MM.1S (cell line): ENCODE results near the gene CDKN2B-AS1.

Experiments used
- DNase-seq: peaks from one replicate; pipeline ENCODE4 v3.0.0-alpha.2; 2015
- H2AFZ ChIP-seq: fragments of 300-600 bp; sonication (generic); 2 replicates; pipeline ENCODE4 v1.6.0; 2016; ENCODE audit warnings: antibody characterized with exemption, low read length
- H3F3A ChIP-seq: fragments of 300-600 bp; sonication (generic); 2 replicates; pipeline ENCODE4 v1.6.1; 2016; ENCODE audit warnings: mild to moderate bottlenecking, antibody characterized with exemption, low read length, moderate library complexity, mixed read lengths; ENCODE audit not compliant: insufficient read depth
- H3K27ac ChIP-seq: fragments of 300-600 bp; sonication (generic); 2 replicates; pipeline ENCODE4 v1.5.1; 2016; ENCODE audit warnings: mild to moderate bottlenecking, low read length
- H3K27me3 ChIP-seq: fragments of 300-600 bp; sonication (generic); replicated peaks from 2 replicates; pipeline ENCODE4 v1.6.0; 2016; ENCODE audit warnings: low read length; ENCODE audit not compliant: insufficient read depth
- H3K36me3 ChIP-seq: fragments of 300-600 bp; sonication (generic); replicated peaks from 2 replicates; pipeline ENCODE4 v1.6.1; 2016; ENCODE audit warnings: mild to moderate bottlenecking, low read length, mixed read lengths; ENCODE audit not compliant: insufficient read depth
- H3K4me1 ChIP-seq: fragments of 300-600 bp; sonication (generic); 2 replicates; pipeline ENCODE4 v1.6.1; 2016; ENCODE audit warnings: low read length, mixed read lengths
- H3K4me2 ChIP-seq: fragments of 300-600 bp; sonication (generic); 2 replicates; pipeline ENCODE4 v1.6.0; 2016; ENCODE audit warnings: low read depth, low read length
- H3K4me3 ChIP-seq: fragments of 300-600 bp; sonication (generic); 2 replicates; pipeline ENCODE4 v1.5.1; 2016; ENCODE audit warnings: low read length, mixed read lengths
- H3K79me2 ChIP-seq: fragments of 300-600 bp; sonication (generic); 2 replicates; pipeline ENCODE4 v1.6.1; 2016; ENCODE audit warnings: mixed run types, low read length, mixed read lengths
- H3K9ac ChIP-seq: fragments of 300-600 bp; sonication (generic); 2 replicates; pipeline ENCODE4 v1.6.1; 2016; ENCODE audit warnings: low read length, mixed read lengths
- H3K9me2 ChIP-seq: fragments of 300-600 bp; sonication (generic); replicated peaks from 2 replicates; pipeline ENCODE4 v1.6.1; 2016; ENCODE audit warnings: mild to moderate bottlenecking, low read length, mixed read lengths; ENCODE audit not compliant: insufficient read depth
- H3K9me3 ChIP-seq: fragments of 300-600 bp; sonication (generic); replicated peaks from 2 replicates; pipeline ENCODE4 v1.6.1; 2016; ENCODE audit warnings: mild to moderate bottlenecking, low read length, mixed read lengths; ENCODE audit not compliant: insufficient read depth
- H4K20me1 ChIP-seq: fragments of 300-600 bp; sonication (generic); 2 replicates; pipeline ENCODE4 v1.6.1; 2016; ENCODE audit warnings: mild to moderate bottlenecking, low read length, moderate library complexity, mixed read lengths; ENCODE audit not compliant: insufficient read depth
- CTCF ChIP-seq: fragments of 300-600 bp; sonication (generic); IDR thresholded peaks from 2 replicates; pipeline ENCODE4 v1.5.1; 2016; ENCODE audit warnings: antibody characterized with exemption, low read length, mixed read lengths
- EZH2 ChIP-seq: fragments of 300-600 bp; sonication (generic); optimal IDR thresholded peaks from 2 replicates; pipeline ENCODE3; 2017; ENCODE audit warnings: low read depth, mild to moderate bottlenecking, antibody characterized with exemption, low read length, mixed read lengths
- EZH2phosphoT487 ChIP-seq: fragments of 300-600 bp; sonication (generic); IDR thresholded peaks from 2 replicates; pipeline ENCODE4 v1.6.1; 2018; ENCODE audit warnings: antibody characterized with exemption, low read length

Gene CDKN2B-AS1

GRCh38 chr9:21966140-21966851, 28.3 kb upstream of the CDKN2B-AS1 start:
- H3F3A ChIP-seq: no peaks in the 10 kb centered on the region

GRCh38 chr9:21967169-21967568, 27.4 kb upstream of the CDKN2B-AS1 start:
- Histone ChIP-seq H3K27me3 (no peaks in the 10 kb centered on the region), H3K9me3 (no peaks in the 10 kb centered on the region), H3K79me2 (no peaks in the 10 kb centered on the region), H3K4me1 (no peaks in the 10 kb centered on the region), H3K9ac (no peak overlapping the region), H3K9me2 (no peaks in the 10 kb centered on the region), H3K36me3 (no peaks in the 10 kb centered on the region), H3F3A (no peaks in the 10 kb centered on the region), H3K4me3 (no peak overlapping the region), H4K20me1 (no peaks in the 10 kb centered on the region), H3K27ac (no peak overlapping the region), H2AFZ (no peak overlapping the region), H3K4me2 (no peak overlapping the region)
- TF ChIP-seq EZH2phosphoT487 (no peak), CTCF (no peak), EZH2 (no peak)
- no peak for DNase-seq

More at GRCh38 chr9:21966140-21966851, 28.3 kb upstream of the CDKN2B-AS1 start:
- H2AFZ ChIP-seq: no peak overlapping the region
- H3K36me3 ChIP-seq: no peaks in the 10 kb centered on the region
- H4K20me1 ChIP-seq: no peaks in the 10 kb centered on the region
- H3K9me3 ChIP-seq: no peaks in the 10 kb centered on the region
- H3K4me2 ChIP-seq: no peak overlapping the region
- no peak for TF ChIP-seq EZH2
- TF ChIP-seq CTCF: no peak
- TF ChIP-seq EZH2phosphoT487: no peak
- H3K9ac ChIP-seq: no peak overlapping the region
- H3K27ac ChIP-seq: no peak overlapping the region
- H3K27me3 ChIP-seq: no peaks in the 10 kb centered on the region
- DNase-seq: no peak
- no peaks in the 10 kb centered on the region for H3K9me2 ChIP-seq
- no peaks in the 10 kb centered on the region for H3K4me1 ChIP-seq
- no peak overlapping the region for H3K4me3 ChIP-seq
- H3K79me2 ChIP-seq: no peaks in the 10 kb centered on the region

- no peaks in the 10 kb centered on the region for H4K20me1 ChIP-seq
- H3K36me3 ChIP-seq: no peaks in the 10 kb centered on the region
- no peaks in the 10 kb centered on the region for H3K4me1 ChIP-seq
- no peak overlapping the region for H3K27ac ChIP-seq
- H3K79me2 ChIP-seq: no peaks in the 10 kb centered on the region
- TF ChIP-seq EZH2 (no peak), EZH2phosphoT487 (no peak), CTCF (no peak)
- H3K4me2 ChIP-seq: no peak overlapping the region
- no peaks in the 10 kb centered on the region for H3K9me3 ChIP-seq
- no peak overlapping the region for H3K9ac ChIP-seq
- DNase-seq: no peak
- no peaks in the 10 kb centered on the region for H3K9me2 ChIP-seq
- no peak overlapping the region for H2AFZ ChIP-seq
- H3F3A ChIP-seq: no peaks in the 10 kb centered on the region
- H3K4me3 ChIP-seq: no peak overlapping the region
- H3K27me3 ChIP-seq: no peaks in the 10 kb centered on the region
Measured at GRCh38 chr9:21967702-21968101, 26.9 kb upstream of the CDKN2B-AS1 start.
